HEK293 (cell line): ENCODE measurements around the gene CBLN4.

ENCODE experiments used
- MYNN ChIP-seq: fragments of 450-650 bp; formaldehyde crosslinking; IDR thresholded peaks from 2 replicates; pipeline ENCODE4 v1.5.1; 2016; ENCODE audit warnings: missing biosample characterization, missing genetic modification characterization, borderline replicate concordance
- PBX3 ChIP-seq: sonication (generic); formaldehyde crosslinking; IDR thresholded peaks from 2 replicates; pipeline ENCODE4 v1.8.1; 2022; ENCODE audit warnings: mild to moderate bottlenecking, moderate library complexity, missing genetic modification reagents
- ZBTB7A ChIP-seq: fragments of 450-650 bp; formaldehyde crosslinking; IDR thresholded peaks from 2 replicates; pipeline ENCODE4 v1.5.1; 2016; ENCODE audit warnings: low read depth, missing biosample characterization, missing genetic modification characterization
- ZNF423 ChIP-seq: fragments of 450-650 bp; formaldehyde crosslinking; IDR thresholded peaks from 2 replicates; pipeline ENCODE4 v1.5.1; 2016; ENCODE audit warnings: missing biosample characterization, missing genetic modification characterization
- ZNF560 ChIP-seq: fragments of 450-650 bp; formaldehyde crosslinking; IDR thresholded peaks from 2 replicates; pipeline ENCODE4 v1.5.1; 2017; ENCODE audit warnings: missing biosample characterization, missing genetic modification characterization, borderline replicate concordance

- TF ChIP-seq ZNF423 (tag by site-specific recombination), result no peak
- no peak for TF ChIP-seq MYNN
- no peak for TF ChIP-seq PBX3 (CRISPR knock-in tag)
- no peak for TF ChIP-seq ZNF560
- TF ChIP-seq ZBTB7A, result no peak
Measured at GRCh38 chr20:56017560-56017959, 12.2 kb upstream of the CBLN4 start.
